ENCODE measurements around the gene SLCO4C1. TPM values are rescaled to one million over a fixed set of nuclear protein-coding genes. Genes with fewer than 3 reads are reported as not detected.

Gene SLCO4C1
- total RNA-seq, 1 donor from 2014 or later = 0.63 TPM

GRCh38 chr5:102290004-102290403, 6.1 kb downstream of the SLCO4C1 start:
- DNase-seq (ENCODE audit: low read depth) = no peak
- TF ChIP-seq, protein P1, sequence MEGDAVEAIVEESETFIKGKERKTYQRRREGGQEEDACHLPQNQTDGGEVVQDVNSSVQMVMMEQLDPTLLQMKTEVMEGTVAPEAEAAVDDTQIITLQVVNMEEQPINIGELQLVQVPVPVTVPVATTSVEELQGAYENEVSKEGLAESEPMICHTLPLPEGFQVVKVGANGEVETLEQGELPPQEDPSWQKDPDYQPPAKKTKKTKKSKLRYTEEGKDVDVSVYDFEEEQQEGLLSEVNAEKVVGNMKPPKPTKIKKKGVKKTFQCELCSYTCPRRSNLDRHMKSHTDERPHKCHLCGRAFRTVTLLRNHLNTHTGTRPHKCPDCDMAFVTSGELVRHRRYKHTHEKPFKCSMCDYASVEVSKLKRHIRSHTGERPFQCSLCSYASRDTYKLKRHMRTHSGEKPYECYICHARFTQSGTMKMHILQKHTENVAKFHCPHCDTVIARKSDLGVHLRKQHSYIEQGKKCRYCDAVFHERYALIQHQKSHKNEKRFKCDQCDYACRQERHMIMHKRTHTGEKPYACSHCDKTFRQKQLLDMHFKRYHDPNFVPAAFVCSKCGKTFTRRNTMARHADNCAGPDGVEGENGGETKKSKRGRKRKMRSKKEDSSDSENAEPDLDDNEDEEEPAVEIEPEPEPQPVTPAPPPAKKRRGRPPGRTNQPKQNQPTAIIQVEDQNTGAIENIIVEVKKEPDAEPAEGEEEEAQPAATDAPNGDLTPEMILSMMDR (conservative IDR thresholded peaks at IDR 0.05; ENCODE audit: low read depth, low read length) = no peak
- no peak overlapping the region for H3K4me3 ChIP-seq (ENCODE audit: low read depth, low read length)

DNA sequence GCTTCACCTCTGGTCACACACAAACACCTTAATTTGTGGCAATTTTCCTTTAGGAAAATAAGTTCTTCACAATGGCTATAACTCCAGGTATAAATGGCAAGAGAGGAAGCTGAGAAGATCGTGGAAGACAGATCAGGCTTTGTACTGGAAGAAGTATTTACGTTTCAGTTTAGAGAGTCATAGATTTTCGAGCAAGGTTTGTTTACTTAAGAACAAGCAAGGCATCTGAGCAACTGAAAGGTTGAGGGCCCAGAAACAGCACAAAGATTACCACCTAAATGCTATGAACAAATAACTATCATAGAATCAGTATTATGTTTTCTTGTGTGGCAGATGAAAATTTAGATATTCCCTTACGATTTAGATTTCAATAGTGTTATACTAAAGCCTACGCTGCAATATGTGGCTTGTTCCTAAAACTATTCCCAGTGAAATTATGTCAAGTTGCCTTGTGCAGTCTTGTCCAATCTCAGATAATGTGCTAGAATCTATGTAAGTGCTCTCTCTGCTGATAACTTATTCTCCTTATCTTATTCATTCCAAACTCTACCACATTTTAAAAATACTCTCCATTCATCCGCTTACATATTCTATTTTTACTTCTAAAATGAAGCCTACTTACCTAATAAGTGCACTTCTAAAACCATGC, 6.7 kb downstream of the SLCO4C1 start:
- TF ChIP-seq, protein P1 (conservative IDR thresholded peaks at IDR 0.05; ENCODE audit: low read depth, low read length) = no peak
- no peak overlapping the region for H3K4me3 ChIP-seq (ENCODE audit: low read depth, low read length)
- no peak for DNase-seq (ENCODE audit: low read depth)

DNA sequence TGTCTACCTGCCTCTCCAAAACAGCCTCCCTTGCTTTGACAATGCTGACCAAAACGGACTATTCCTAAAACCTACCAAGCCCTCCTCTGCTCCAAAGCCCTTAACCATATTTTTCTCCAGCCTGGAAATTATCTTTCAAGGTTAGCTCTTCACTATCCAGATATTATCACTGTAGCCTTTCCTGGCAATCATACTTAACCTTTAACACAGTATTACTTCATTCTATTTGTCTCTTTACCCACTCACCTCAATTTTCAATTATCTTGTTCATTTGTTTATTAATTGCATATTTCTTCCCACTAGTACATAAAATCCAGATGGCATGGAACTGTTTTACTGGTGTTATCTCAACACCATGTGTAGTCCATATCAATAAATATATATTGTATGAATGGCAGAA, 7.5 kb downstream of the SLCO4C1 start:
- TF ChIP-seq, protein P1 (conservative IDR thresholded peaks at IDR 0.05; ENCODE audit: low read depth, low read length) = no peak
- no peak overlapping the region for H3K4me3 ChIP-seq (ENCODE audit: low read depth, low read length)
- DNase-seq (ENCODE audit: low read depth) = no peak

DNA sequence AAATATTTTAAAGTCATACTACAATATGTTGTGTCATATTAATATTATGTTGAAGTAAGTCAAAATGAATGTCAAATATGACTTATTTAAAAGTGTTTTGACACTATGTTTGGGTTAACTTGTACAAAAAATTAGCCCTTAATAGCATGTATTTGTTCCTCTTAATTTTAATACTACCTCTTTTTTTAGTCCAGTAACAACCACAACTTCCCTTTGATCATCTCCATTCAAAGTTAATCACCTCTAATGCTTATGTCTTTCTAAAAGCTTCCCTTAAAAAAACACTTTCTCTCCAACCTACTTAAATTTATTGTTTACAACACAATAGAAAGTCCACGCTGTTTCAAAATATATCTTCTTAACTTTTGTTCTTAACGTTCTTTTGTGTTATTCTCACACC, 9.6 kb downstream of the SLCO4C1 start:
- H3K4me3 ChIP-seq (ENCODE audit: low read depth, low read length) = no peak overlapping the region
- TF ChIP-seq, protein P1 (conservative IDR thresholded peaks at IDR 0.05; ENCODE audit: low read depth, low read length) = no peak
- no peak for DNase-seq (ENCODE audit: low read depth)

DNA sequence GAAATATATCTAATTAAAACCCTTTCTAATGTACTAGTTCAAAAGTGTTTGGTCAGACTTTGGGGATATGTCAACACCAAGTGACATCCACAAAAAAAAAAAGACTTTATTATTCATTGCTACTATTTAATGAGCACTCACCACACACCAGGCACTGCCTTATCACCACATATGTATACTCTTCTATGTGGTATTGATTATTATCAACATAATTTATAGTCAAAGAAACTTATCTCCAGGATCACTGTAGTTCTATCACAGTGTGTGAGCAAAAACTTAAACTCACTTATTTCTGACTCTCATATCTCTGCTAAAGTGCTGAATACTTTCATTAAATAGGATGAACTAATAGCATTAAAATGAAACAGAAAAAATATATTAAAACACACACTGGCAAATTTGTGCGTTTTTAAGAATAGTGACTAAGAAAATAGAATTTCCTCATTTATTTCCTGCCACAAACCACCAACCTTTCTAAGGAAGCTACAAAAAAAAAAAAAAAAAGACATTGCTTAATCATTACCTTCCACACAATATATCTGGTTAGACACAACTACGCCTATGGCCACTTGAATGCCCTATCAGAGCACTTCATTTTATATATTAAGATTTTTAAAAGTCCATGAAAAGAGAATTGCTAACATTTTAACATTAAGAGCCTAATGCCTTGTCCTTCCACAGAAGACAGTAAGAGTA, 12.8 kb downstream of the SLCO4C1 start:
- H3K4me3 ChIP-seq (ENCODE audit: low read depth, low read length) = no peak overlapping the region
- DNase-seq (ENCODE audit: low read depth) = no peak
- TF ChIP-seq, protein P1 (conservative IDR thresholded peaks at IDR 0.05; ENCODE audit: low read depth, low read length) = no peak

- TF ChIP-seq, protein P1 (conservative IDR thresholded peaks at IDR 0.05; ENCODE audit: low read depth, low read length) = no peak
- DNase-seq (ENCODE audit: low read depth) = no peak
- H3K4me3 ChIP-seq (ENCODE audit: low read depth, low read length) = no peak overlapping the region
Measured at GRCh38 chr5:102279711-102280110, 16.4 kb downstream of the SLCO4C1 start.

DNA sequence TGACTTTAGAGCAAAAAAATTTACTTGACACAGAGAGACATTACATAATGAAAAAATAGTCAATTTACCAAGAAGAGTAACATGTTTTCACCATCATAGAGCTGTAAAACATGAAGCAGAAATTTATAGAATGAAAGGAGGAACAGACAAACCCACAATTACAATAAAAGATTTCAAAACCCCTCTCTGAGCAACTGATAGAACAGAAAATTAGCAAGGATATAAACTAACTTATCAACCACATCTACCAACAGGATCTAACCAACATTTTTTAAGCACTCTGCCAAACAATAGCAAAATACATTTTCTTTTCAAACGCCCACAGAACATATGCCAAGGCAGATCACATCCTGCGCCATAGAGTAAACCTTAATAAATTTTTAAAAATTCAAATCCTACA, 17.9 kb downstream of the SLCO4C1 start:
- H3K4me3 ChIP-seq (ENCODE audit: low read depth, low read length) = no peak overlapping the region
- TF ChIP-seq, protein P1 (conservative IDR thresholded peaks at IDR 0.05; ENCODE audit: low read depth, low read length) = no peak
- DNase-seq (ENCODE audit: low read depth) = no peak

Data from epithelial cell of proximal tubule (primary cell).